Measurements from ENCODE around the gene ZNFX1.

DNA sequence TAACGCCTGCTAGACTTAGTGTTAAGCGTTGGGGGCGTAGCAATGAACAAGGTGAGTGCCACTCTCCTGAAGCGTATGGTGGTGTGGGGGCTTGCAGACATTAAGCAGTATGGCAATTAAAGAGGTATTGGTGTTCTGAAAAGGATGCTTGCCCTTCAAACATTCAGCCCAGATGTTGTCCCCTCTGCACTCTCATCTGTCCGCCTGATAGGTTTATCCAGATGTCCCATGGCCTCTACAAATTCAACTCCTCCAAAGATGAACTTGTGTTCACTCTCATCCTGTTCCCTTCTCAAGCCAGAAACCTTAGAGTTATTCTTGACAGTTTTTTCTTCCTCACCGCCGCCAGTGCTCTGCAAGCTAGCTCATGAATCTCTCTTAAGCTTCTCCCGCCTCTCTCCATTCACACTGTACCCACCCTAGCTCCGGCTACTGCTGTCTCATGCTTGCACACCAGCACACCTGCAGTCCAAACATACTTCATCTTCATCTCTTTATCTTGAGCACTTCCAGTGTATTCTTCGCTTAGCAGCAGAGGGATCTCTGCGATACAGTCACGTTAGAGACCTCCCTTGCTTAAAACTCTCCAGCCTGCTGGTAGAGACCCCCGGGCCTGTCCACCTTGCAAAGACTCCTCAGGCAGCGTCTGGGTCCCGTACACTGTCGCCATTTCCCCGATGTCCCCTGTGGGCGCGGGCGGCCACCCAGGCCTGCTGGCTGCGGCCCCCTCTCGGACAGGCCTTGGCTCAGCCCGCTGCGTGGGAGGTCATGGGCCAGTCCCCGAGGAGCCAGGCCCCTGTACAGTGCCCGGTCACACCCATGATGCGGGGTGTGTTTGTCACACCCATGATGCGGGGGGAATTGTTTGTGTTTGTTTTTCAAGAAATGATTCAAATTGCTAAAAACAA is 57.7 kb downstream of the ZNFX1 start:
- TF ChIP-seq, protein P1, sequence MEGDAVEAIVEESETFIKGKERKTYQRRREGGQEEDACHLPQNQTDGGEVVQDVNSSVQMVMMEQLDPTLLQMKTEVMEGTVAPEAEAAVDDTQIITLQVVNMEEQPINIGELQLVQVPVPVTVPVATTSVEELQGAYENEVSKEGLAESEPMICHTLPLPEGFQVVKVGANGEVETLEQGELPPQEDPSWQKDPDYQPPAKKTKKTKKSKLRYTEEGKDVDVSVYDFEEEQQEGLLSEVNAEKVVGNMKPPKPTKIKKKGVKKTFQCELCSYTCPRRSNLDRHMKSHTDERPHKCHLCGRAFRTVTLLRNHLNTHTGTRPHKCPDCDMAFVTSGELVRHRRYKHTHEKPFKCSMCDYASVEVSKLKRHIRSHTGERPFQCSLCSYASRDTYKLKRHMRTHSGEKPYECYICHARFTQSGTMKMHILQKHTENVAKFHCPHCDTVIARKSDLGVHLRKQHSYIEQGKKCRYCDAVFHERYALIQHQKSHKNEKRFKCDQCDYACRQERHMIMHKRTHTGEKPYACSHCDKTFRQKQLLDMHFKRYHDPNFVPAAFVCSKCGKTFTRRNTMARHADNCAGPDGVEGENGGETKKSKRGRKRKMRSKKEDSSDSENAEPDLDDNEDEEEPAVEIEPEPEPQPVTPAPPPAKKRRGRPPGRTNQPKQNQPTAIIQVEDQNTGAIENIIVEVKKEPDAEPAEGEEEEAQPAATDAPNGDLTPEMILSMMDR (IDR thresholded peaks at IDR 0.05), result no peak
- no peak for TF ChIP-seq EZH2 (IDR thresholded peaks at IDR 0.05)
